ENCODE measurements around the gene ZNF800. TPM values are rescaled to one million over a fixed set of nuclear protein-coding genes. Genes with fewer than 3 reads are reported as not detected.

The ZNF800 gene
- total RNA-seq, 1 donor from 2014 or later = 25.4 TPM

DNA sequence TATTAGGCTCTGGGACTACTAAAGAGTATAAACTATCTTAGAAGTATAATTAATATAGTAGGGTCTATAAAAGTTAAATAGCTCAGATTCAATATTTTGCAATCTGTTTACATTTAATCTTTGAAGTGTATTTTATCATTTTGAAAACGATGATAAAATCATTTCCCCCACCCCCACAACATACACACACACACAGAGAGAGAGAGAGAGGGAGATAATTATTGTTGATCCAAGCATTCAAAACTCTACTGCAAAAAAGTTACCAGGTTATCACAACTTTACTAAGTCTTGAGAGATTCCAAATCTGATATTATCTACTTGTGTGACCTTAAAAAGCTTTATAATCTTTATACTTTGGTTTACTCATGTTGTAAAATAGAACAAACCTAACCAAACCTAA is 14.0 kb downstream of the ZNF800 start:
- Mint-ChIP-seq H3K27me3 (ENCODE audit: unreplicated experiment) (no peaks in the 10 kb centered on the region), H3K36me3 (ENCODE audit: unreplicated experiment) (no peaks in the 10 kb centered on the region), H3K4me3 (ENCODE audit: unreplicated experiment) (no peak overlapping the region), H3K27ac (ENCODE audit: unreplicated experiment) (no peak overlapping the region), H3K4me1 (ENCODE audit: low read depth, unreplicated experiment) (no peaks in the 10 kb centered on the region), H3K9me3 (ENCODE audit: unreplicated experiment) (no peaks in the 10 kb centered on the region)
- DNase-seq = no peak
- TF ChIP-seq, protein P1, sequence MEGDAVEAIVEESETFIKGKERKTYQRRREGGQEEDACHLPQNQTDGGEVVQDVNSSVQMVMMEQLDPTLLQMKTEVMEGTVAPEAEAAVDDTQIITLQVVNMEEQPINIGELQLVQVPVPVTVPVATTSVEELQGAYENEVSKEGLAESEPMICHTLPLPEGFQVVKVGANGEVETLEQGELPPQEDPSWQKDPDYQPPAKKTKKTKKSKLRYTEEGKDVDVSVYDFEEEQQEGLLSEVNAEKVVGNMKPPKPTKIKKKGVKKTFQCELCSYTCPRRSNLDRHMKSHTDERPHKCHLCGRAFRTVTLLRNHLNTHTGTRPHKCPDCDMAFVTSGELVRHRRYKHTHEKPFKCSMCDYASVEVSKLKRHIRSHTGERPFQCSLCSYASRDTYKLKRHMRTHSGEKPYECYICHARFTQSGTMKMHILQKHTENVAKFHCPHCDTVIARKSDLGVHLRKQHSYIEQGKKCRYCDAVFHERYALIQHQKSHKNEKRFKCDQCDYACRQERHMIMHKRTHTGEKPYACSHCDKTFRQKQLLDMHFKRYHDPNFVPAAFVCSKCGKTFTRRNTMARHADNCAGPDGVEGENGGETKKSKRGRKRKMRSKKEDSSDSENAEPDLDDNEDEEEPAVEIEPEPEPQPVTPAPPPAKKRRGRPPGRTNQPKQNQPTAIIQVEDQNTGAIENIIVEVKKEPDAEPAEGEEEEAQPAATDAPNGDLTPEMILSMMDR (IDR thresholded peaks at IDR 0.05; ENCODE audit: partially characterized antibody, unreplicated experiment) = no peak

DNA sequence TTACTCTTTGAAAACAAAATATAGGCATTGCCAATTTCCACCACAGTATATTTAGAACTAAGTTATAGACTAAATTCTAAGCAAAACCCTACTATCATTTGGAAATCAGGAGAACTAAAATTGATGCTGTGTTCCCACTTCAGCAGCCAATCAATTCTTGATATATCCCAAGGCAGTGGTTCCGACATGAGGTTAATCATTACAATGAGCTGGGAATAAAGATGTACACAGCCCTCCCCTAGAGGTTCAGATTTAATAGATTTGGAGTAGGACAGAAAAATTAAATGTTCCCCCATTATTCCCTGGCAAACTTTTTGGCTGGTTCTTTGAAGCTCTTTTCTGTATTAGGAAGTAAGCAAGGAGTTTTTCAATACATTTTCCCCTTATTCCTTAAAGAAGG is 15.1 kb downstream of the ZNF800 start:
- no peak for DNase-seq
- H3K4me3 Mint-ChIP-seq (ENCODE audit: unreplicated experiment) = no peak overlapping the region
- no peaks in the 10 kb centered on the region for H3K36me3 Mint-ChIP-seq (ENCODE audit: unreplicated experiment)
- H3K9me3 Mint-ChIP-seq (ENCODE audit: unreplicated experiment) = no peaks in the 10 kb centered on the region
- H3K4me1 Mint-ChIP-seq (ENCODE audit: low read depth, unreplicated experiment) = no peaks in the 10 kb centered on the region
- H3K27ac Mint-ChIP-seq (ENCODE audit: unreplicated experiment) = no peak overlapping the region
- no peaks in the 10 kb centered on the region for H3K27me3 Mint-ChIP-seq (ENCODE audit: unreplicated experiment)
- TF ChIP-seq, protein P1 (IDR thresholded peaks at IDR 0.05; ENCODE audit: partially characterized antibody, unreplicated experiment) = no peak

DNA sequence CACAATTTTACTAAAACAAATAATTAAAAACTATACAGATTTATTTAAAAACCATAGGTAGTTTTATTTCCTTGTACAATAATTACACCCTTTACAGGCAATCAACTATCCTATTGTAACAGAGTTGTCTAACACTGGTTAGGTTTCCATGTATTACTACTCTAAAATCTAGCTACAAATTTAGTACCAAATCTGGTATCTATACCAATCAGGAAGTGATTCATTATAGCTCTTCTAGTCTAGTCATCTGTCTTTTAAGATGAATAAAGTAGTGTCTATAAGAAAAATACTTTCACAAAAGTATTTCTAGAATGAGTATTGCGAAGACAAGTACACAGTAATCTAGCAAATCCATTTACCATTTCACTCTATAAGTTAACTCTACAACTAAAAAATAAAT is 16.9 kb downstream of the ZNF800 start:
- Mint-ChIP-seq H3K4me1 (ENCODE audit: low read depth, unreplicated experiment) (no peaks in the 10 kb centered on the region), H3K36me3 (ENCODE audit: unreplicated experiment) (no peaks in the 10 kb centered on the region), H3K9me3 (ENCODE audit: unreplicated experiment) (no peaks in the 10 kb centered on the region), H3K27ac (ENCODE audit: unreplicated experiment) (no peak overlapping the region), H3K27me3 (ENCODE audit: unreplicated experiment) (no peaks in the 10 kb centered on the region), H3K4me3 (ENCODE audit: unreplicated experiment) (no peak overlapping the region)
- TF ChIP-seq, protein P1 (IDR thresholded peaks at IDR 0.05; ENCODE audit: partially characterized antibody, unreplicated experiment) = no peak
- DNase-seq = no peak

DNA sequence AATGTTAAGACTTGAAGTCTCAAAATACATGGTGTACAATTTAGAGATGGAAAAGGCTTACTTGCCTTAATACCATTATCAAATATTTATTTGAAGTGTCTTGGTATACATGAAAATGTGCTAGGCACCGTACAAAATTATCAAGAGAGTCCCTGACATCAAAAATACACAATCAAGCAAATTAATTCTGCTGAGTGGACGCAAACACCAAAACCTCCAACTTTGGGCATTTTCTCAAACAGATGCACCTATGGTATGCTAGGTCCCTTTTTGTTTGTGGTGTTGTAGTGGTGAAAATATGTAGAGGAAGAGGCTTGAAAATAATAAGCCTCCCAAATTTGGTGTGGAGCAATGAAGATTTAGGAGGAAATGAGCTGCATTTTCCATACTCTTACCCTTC is 24.8 kb downstream of the ZNF800 start:
- Mint-ChIP-seq H3K4me3 (ENCODE audit: unreplicated experiment) (no peak overlapping the region), H3K36me3 (ENCODE audit: unreplicated experiment) (no peaks in the 10 kb centered on the region), H3K4me1 (ENCODE audit: low read depth, unreplicated experiment) (no peaks in the 10 kb centered on the region), H3K9me3 (ENCODE audit: unreplicated experiment) (no peaks in the 10 kb centered on the region), H3K27me3 (ENCODE audit: unreplicated experiment) (no peaks in the 10 kb centered on the region), H3K27ac (ENCODE audit: unreplicated experiment) (no peak overlapping the region)
- TF ChIP-seq, protein P1 (IDR thresholded peaks at IDR 0.05; ENCODE audit: partially characterized antibody, unreplicated experiment) = no peak
- no peak for DNase-seq

DNA sequence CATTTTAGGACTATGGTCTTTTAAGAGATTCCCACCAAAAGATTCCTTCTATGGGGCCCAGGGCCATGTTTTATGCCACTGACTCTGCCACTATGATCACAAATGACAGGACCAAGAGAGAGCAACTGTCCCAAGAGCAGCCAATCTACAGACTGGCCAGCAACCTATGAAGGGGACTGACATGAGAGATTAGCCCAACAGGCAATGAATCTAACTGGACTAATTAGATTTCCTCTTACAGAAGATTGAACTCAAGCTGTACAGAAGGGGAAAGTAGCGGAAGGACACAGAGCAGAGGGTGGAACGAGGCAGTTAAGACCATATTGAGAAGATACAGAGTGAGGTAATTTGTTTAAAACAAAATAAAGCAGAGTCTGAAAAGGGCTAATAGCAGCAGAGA is 25.8 kb downstream of the ZNF800 start:
- no peaks in the 10 kb centered on the region for H3K36me3 Mint-ChIP-seq (ENCODE audit: unreplicated experiment)
- no peaks in the 10 kb centered on the region for H3K4me1 Mint-ChIP-seq (ENCODE audit: low read depth, unreplicated experiment)
- TF ChIP-seq, protein P1 (IDR thresholded peaks at IDR 0.05; ENCODE audit: partially characterized antibody, unreplicated experiment) = no peak
- no peaks in the 10 kb centered on the region for H3K9me3 Mint-ChIP-seq (ENCODE audit: unreplicated experiment)
- DNase-seq = no peak
- no peaks in the 10 kb centered on the region for H3K27me3 Mint-ChIP-seq (ENCODE audit: unreplicated experiment)
- H3K27ac Mint-ChIP-seq (ENCODE audit: unreplicated experiment) = no peak overlapping the region
- no peak overlapping the region for H3K4me3 Mint-ChIP-seq (ENCODE audit: unreplicated experiment)
